Thyroid gland (tissue), 4 donors: ENCODE results near the gene CAMTA1. TPM values are rescaled to one million over a fixed set of nuclear protein-coding genes. Genes with fewer than 3 reads are reported as not detected.

ENCODE experiments used
- DNase-seq, 2 donors: peaks; one replicate each; pipeline ENCODE4 v3.0.0-alpha.2; 2019
- H3K27ac ChIP-seq, 3 donors: fragments of 200-600 bp; sonication (generic); 1 replicate in 2 of 3; 2 replicates in 1 of 3; pipeline ENCODE4 v1.5.1; 2016 to 2019; ENCODE audit warnings: mild to moderate bottlenecking in 1 of 3, moderate library complexity in 1 of 3
- H3K27me3 ChIP-seq: fragments of 200-600 bp; sonication (generic); one replicate; pipeline ENCODE4 v1.5.1; 2019
- H3K36me3 ChIP-seq, 2 donors: fragments of 200-600 bp; sonication (generic); one replicate each; pipeline ENCODE4 v1.5.1; 2016 to 2019
- H3K4me1 ChIP-seq, 2 donors: fragments of 200-600 bp; sonication (generic); one replicate each; pipeline ENCODE4 v1.5.1; 2017 to 2019
- H3K4me3 ChIP-seq, 3 donors: fragments of 200-600 bp; sonication (generic); replicated peaks in 1 of 3; 1 replicate in 2 of 3; 2 replicates in 1 of 3; pipeline ENCODE4 v1.5.1; 2016; ENCODE audit warnings: mild to moderate bottlenecking in 1 of 3
- H3K9me3 ChIP-seq: fragments of 200-600 bp; sonication (generic); one replicate; pipeline ENCODE4 v1.5.1; 2017
- POLR2A ChIP-seq, 2 donors: fragments of 450-650 bp; IDR thresholded peaks; one replicate each; pipeline ENCODE4 v1.6.1; 2017; ENCODE audit warnings: antibody characterized with exemption in 2 of 2, mild to moderate bottlenecking in 2 of 2, moderate library complexity in 1 of 2
- WGBS, 2 donors: methylation state at CpG; one replicate each; pipeline ENCODE4 v1.1.5; 2017; 5-methylcytosine and 5-hydroxymethylcytosine counted together
- intact Hi-C: fragments of 100-400 bp; cut with DNase I; formaldehyde crosslinking; loops from one replicate; pipeline ENCODE4 v1.15.1; 2023
- total RNA-seq, 4 donors: library from RNA; depleted of rRNA; stranded (reverse); fragments of >200 nt; gene quantifications; one replicate each; pipeline ENCODE4 v1.2.3, GENCODE V29; 2016
- TF ChIP-seq, protein P1 (sequence below), 6 experiments: fragments of 200-600 bp in 3 of 6; fragments of 450-650 bp in 3 of 6; sonication (generic) in 3 of 6; IDR thresholded peaks; one replicate each; pipeline ENCODE4 v1.5.1; 2016 to 2019; ENCODE audit warnings: antibody characterized with exemption in 6 of 6, mild to moderate bottlenecking in 2 of 6, inconsistent platforms in 1 of 6, moderate library complexity in 1 of 6

Gene CAMTA1
- total RNA-seq, 4 donors from 2014 or later = 63.9 to 124 (median 101) TPM

DNA sequence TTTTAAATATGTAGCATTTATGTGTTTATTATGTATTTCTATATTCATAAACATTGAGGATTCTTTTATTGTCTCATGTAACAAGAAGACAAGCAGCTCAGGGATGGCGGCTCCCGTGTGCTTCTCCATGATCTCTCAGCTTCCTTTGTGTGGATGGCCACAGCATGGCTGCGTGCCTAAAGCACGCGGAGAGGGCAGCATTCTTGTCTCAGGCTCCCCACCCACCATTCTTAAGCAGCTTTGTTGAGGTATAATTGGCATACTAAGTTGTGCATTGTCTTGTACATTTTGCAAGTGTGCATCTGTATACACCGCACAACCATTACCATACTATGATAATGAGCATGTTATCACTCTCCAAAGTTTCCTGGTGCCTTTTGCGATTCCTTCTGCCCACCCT, 81.6 kb downstream of the CAMTA1 start:
- no peak overlapping the region for H3K27ac ChIP-seq
- WGBS, 2 donors = 88 to 92% methylated on average over 7 of the region's 7 CpGs
- intact Hi-C loops = no loop called here

DNA sequence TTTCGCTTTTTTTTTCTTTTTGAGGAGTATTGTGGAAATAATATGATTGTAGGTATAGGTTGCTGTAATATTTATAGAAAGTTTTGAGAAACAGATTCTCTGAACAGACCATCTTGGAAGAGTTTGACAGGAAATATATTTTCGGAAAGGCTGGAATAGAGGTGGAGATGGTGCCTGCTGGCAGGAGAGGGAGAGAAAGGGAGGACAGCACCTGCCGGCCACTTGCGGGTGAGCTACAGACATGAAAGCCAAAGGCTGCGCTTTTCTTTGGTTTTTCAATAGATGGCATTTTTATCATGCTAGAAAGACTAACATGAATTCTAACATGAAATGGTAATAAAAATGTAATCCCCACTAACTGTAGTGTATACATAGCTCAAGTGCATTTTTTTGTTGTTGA, 82.1 kb downstream of the CAMTA1 start:
- intact Hi-C loops = no loop called here
- WGBS, 2 donors = 89 to 96% methylated on average over 5 of the region's 5 CpGs
- peaks cover 47 to 49% of the 10 kb centered on the region in 2 donors for H3K4me1 ChIP-seq
- H3K4me3 ChIP-seq = no peak overlapping the region
- DNase-seq = no peak
- H3K27ac ChIP-seq = peak overlapping the region in 1 of 3 donors; percentile 91
- H3K9me3 ChIP-seq = no peaks in the 10 kb centered on the region
- H3K36me3 ChIP-seq = no peaks in the 10 kb centered on the region
- H3K27me3 ChIP-seq = no peaks in the 10 kb centered on the region
- TF ChIP-seq, protein P1, sequence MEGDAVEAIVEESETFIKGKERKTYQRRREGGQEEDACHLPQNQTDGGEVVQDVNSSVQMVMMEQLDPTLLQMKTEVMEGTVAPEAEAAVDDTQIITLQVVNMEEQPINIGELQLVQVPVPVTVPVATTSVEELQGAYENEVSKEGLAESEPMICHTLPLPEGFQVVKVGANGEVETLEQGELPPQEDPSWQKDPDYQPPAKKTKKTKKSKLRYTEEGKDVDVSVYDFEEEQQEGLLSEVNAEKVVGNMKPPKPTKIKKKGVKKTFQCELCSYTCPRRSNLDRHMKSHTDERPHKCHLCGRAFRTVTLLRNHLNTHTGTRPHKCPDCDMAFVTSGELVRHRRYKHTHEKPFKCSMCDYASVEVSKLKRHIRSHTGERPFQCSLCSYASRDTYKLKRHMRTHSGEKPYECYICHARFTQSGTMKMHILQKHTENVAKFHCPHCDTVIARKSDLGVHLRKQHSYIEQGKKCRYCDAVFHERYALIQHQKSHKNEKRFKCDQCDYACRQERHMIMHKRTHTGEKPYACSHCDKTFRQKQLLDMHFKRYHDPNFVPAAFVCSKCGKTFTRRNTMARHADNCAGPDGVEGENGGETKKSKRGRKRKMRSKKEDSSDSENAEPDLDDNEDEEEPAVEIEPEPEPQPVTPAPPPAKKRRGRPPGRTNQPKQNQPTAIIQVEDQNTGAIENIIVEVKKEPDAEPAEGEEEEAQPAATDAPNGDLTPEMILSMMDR (IDR thresholded peaks at IDR 0.05) = no peak
- TF ChIP-seq POLR2A (IDR thresholded peaks at IDR 0.05) = no peak

More for the DNA sequence above, 81.6 kb downstream of the CAMTA1 start:
- no peaks in the 10 kb centered on the region for H3K36me3 ChIP-seq
- DNase-seq = no peak
- peaks cover 44% of the 10 kb centered on the region in 2 donors for H3K4me1 ChIP-seq
- no peak overlapping the region for H3K4me3 ChIP-seq
- TF ChIP-seq, protein P1 (IDR thresholded peaks at IDR 0.05) = no peak
- no peak for TF ChIP-seq POLR2A (IDR thresholded peaks at IDR 0.05)
- H3K27me3 ChIP-seq = no peaks in the 10 kb centered on the region
- no peaks in the 10 kb centered on the region for H3K9me3 ChIP-seq

DNA sequence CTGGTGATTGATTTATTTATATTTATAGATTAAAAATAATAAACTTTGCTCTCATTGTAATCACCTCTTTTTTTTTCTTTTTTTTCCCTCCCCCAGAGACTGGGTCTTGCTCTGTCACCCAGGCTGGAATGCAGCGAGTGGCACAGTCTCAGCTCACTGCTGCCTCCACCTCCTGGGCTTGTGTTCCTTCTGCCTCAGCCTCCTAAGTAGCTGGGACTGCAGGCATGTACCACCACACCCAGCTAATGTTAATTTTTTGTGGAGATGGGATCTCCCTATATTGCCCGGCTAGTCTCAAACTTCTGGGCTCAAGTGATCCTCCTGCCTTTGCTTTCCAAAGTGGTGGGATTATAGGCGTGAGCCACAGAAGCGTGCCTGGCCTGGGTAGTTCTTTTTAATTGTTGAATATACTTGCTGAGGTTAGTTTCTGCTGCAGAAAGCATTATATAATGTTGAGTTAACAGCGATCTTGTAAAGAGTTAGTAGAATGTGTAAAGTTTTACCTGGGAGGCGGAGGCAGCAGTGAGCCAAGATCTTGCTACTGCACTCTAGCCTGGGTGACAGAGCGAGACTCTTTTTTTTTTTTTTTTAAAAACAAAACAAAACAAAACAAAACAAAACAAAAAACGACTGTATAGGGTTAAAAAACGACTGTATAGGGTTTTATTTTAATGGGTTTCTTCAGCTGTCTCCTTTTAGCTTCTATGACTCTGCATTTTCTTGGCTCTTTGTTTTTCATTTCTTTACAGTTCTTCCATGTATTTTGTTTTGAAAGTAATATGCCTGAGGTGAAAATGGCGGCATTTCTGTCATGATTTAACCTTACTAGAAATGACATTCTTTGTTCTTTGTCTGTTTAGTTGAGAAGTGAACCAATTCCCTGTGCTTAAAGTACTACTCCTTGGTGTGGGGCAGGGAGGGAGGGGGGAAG, 82.7 kb downstream of the CAMTA1 start:
- Histone ChIP-seq H3K4me3 (no peak overlapping the region), H3K4me1 (peaks cover 50 to 52% of the 10 kb centered on the region in 2 donors), H3K27me3 (no peaks in the 10 kb centered on the region), H3K9me3 (no peaks in the 10 kb centered on the region), H3K36me3 (no peaks in the 10 kb centered on the region), H3K27ac (peak overlapping the region in 2 of 3 donors; percentile 44 to 91)
- 68 to 75% methylated on average over 10 of the region's 10 CpGs for WGBS, 2 donors
- no peak for TF ChIP-seq POLR2A (IDR thresholded peaks at IDR 0.05)
- TF ChIP-seq, protein P1 (IDR thresholded peaks at IDR 0.05) = no peak
- peak in 1 of 2 donors; percentile 65 for DNase-seq
- intact Hi-C loops = no loop called here

DNA sequence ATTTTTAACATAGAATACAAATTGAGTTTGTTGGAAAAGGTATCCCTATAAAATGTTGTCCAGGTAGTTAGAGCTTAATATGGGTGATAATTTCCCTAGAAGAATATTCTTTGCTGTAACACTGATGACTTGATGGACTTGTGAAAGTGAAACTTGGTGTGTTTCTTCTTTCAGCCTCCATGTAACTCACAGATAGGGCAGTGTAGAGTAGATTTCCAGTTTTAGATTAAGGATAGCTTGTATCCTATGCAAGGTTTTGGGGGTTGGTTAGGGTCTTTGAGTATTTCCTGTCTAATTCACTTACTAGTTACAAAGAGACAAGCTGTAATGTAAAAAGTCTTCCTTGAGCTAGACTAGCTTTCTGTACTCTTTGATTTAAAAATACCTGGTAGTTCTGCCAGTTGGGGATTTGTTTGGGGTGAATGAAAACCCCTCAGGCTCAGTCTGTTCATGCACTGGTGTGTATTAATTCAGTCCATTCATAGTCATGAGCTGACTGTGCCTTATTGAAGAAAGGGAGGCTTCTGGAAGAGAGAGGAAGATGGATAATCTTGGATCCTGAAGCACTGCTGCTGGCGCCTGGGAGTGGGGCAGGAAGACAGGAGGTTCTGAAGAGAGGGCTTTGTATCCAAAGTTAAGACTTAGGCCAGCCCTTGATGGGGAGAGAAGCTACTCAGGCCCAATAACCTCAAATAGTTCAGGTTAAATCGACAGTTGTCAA, 83.6 kb downstream of the CAMTA1 start:
- intact Hi-C loops = no loop called here
- no peaks in the 10 kb centered on the region for H3K36me3 ChIP-seq
- peak overlapping the region in 2 of 3 donors; percentile 44 to 91 for H3K27ac ChIP-seq
- H3K27me3 ChIP-seq = no peaks in the 10 kb centered on the region
- no peak overlapping the region for H3K4me3 ChIP-seq
- no peak for DNase-seq
- no peaks in the 10 kb centered on the region for H3K9me3 ChIP-seq
- 68 to 86% methylated on average over 2 of the region's 2 CpGs for WGBS, 2 donors
- TF ChIP-seq, protein P1 (IDR thresholded peaks at IDR 0.05) = no peak
- TF ChIP-seq POLR2A (IDR thresholded peaks at IDR 0.05) = no peak
- H3K4me1 ChIP-seq = peaks cover 56 to 57% of the 10 kb centered on the region in 2 donors
